Transverse colon (tissue), 4 donors: ENCODE data around the gene ZNF10. TPM values are rescaled to one million over a fixed set of nuclear protein-coding genes. Genes with fewer than 3 reads are reported as not detected.

Experiments used
- DNase-seq: peaks from one replicate; pipeline ENCODE4 v3.0.0-alpha.2; 2019
- H3K27ac ChIP-seq, 4 donors: fragments of 200-600 bp; sonication (generic); 2 replicates each; pipeline ENCODE4 v1.5.1; 2016 to 2018; ENCODE audit warnings: inconsistent platforms in 4 of 4
- H3K27me3 ChIP-seq: fragments of 200-600 bp; sonication (generic); 2 replicates; pipeline ENCODE4 v1.5.1; 2017; ENCODE audit warnings: inconsistent platforms
- H3K36me3 ChIP-seq, 4 donors: fragments of 200-600 bp; sonication (generic); 2 replicates each; pipeline ENCODE4 v1.5.1; 2017 to 2019; ENCODE audit warnings: inconsistent platforms in 4 of 4
- H3K4me1 ChIP-seq, 4 donors: fragments of 200-600 bp; sonication (generic); 2 replicates each; pipeline ENCODE4 v1.5.1; 2017 to 2020; ENCODE audit warnings: inconsistent platforms in 4 of 4
- H3K4me3 ChIP-seq, 4 donors: fragments of 200-600 bp; sonication (generic); 1 replicate in 1 of 4; 2 replicates in 3 of 4; pipeline versions ENCODE4 v1.5.1 to v1.6.1; 2017 to 2019; ENCODE audit warnings: inconsistent platforms in 4 of 4
- H3K9me3 ChIP-seq, 2 donors: fragments of 200-600 bp; sonication (generic); 2 replicates each; pipeline ENCODE4 v1.5.1; 2017 to 2019; ENCODE audit warnings: inconsistent platforms in 2 of 2
- EP300 ChIP-seq: sonication (generic); formaldehyde crosslinking; IDR thresholded peaks from one replicate; pipeline ENCODE4 v1.6.1; 2017; ENCODE audit warnings: antibody characterized with exemption, low read depth
- POLR2A ChIP-seq: fragments of 450-650 bp; IDR thresholded peaks from one replicate; pipeline ENCODE4 v1.6.1; 2016; ENCODE audit warnings: antibody characterized with exemption, mild to moderate bottlenecking, moderate library complexity
- POLR2AphosphoS5 ChIP-seq, 3 donors: sonication (generic); formaldehyde crosslinking; IDR thresholded peaks; one replicate each; pipeline ENCODE4 v1.6.1; 2016; ENCODE audit warnings: antibody characterized with exemption in 3 of 3
- WGBS, 2 donors: methylation state at CpG; one replicate each; pipeline ENCODE4 v1.1.5; 2018; ENCODE audit warnings: low coverage in 1 of 2; 5-methylcytosine and 5-hydroxymethylcytosine counted together
- in situ Hi-C, 4 donors: fragments of 200-750 bp; cut with MboI; loops; one replicate each; pipeline versions ENCODE4 v1.15.0 to v1.15.1; 2017; ENCODE audit warnings: low sequenced_read_pairs in 3 of 4, low pct_ligation_motif_present in 1 of 4, low pct_unique_long_range_greater_than_20kb in 1 of 4
- intact Hi-C: fragments of 100-400 bp; cut with DNase I; formaldehyde crosslinking; loops from one replicate; pipeline ENCODE4 v1.15.1; 2023; ENCODE audit warnings: low total_unique reads
- total RNA-seq, 4 donors: library from RNA; depleted of rRNA; stranded (reverse); fragments of >200 nt; gene quantifications; one replicate each; pipeline ENCODE4 v1.1.0, GENCODE V29; 2016
- TF ChIP-seq, protein P1 (sequence below), 5 experiments: fragments of 200-600 bp in 3 of 5; fragments of 450-650 bp in 2 of 5; sonication (generic) in 3 of 5; IDR thresholded peaks; 1 replicate in 2 of 5; 2 replicates in 3 of 5; pipeline ENCODE4 v1.5.1; 2016 to 2017; ENCODE audit warnings: antibody characterized with exemption in 5 of 5, inconsistent platforms in 3 of 5, mild to moderate bottlenecking in 2 of 5, moderate library complexity in 1 of 5

Gene ZNF10
- total RNA-seq, 4 donors from 2014 or later = 2.6 to 13.7 (median 10.7) TPM

DNA sequence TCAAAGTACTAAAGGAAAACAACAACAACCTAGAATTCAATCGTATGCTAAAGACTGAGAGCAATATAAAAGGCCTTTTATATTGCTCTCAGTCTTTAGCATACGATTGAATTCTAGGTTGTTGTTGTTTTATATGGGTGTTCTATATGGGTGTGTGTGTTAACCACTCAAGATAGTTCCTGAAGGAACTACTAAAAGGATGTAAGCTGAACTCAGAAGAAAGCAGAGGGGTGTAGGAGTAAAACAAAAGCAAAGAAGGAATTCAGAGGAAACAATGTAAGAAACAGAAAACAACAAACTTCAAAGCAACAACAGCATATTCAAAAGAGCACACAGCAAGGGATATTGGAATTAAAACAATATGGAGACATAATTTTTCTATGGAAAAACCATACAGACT lies 5.8 kb upstream of the ZNF10 start:
- Histone ChIP-seq H3K36me3 (peaks cover 0 to 84% (median 40%) of the 10 kb centered on the region in 4 donors), H3K9me3 (peaks cover 83 to 95% of the 10 kb centered on the region in 2 donors), H3K27me3 (no peaks in the 10 kb centered on the region), H3K27ac (no peak overlapping the region), H3K4me3 (no peak overlapping the region), H3K4me1 (peaks cover 0 to 6% (median 0%) of the 10 kb centered on the region in 4 donors)
- in situ Hi-C loops = no loop called here
- intact Hi-C loops = no loop called here
- TF ChIP-seq, protein P1, sequence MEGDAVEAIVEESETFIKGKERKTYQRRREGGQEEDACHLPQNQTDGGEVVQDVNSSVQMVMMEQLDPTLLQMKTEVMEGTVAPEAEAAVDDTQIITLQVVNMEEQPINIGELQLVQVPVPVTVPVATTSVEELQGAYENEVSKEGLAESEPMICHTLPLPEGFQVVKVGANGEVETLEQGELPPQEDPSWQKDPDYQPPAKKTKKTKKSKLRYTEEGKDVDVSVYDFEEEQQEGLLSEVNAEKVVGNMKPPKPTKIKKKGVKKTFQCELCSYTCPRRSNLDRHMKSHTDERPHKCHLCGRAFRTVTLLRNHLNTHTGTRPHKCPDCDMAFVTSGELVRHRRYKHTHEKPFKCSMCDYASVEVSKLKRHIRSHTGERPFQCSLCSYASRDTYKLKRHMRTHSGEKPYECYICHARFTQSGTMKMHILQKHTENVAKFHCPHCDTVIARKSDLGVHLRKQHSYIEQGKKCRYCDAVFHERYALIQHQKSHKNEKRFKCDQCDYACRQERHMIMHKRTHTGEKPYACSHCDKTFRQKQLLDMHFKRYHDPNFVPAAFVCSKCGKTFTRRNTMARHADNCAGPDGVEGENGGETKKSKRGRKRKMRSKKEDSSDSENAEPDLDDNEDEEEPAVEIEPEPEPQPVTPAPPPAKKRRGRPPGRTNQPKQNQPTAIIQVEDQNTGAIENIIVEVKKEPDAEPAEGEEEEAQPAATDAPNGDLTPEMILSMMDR (IDR thresholded peaks at IDR 0.05) = no peak
- TF ChIP-seq EP300 (no peak), POLR2A (no peak), POLR2AphosphoS5 (IDR thresholded peaks at IDR 0.05) (no peak)
- no peak for DNase-seq
- 96 to 99% methylated on average over 2 of the region's 2 CpGs for WGBS, 2 donors

DNA sequence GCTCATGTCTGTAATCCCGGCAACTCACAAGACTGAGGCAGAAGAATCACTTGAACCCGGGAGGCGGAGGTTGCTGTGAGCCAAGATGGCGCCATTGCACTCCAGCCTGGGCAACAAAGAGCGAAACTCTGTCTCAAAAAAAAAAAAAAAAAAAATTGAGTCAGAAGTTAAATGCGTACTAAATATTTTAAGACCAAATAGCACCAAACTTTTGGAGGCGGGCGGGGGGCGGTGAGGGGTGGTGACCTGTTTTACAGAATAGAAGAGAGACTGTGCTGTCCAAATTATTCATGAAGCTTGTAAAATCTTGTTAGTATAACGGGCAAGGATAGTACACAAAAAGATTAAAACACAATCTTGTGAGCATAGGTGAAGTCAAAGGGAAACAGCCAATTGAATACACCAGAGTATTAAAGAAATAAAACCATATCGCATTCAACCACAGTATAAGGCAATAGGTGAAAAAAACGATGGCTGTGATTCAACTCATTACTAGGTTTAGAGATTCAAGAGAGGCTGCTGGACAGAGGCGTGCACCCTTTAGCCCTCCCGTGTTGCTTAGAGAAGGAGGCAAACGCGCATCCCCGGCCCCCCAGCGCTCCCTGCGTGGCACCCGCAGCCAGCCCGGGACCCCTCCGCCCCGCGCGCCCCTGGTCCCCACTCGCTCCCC lies 924 bp upstream of the ZNF10 start:
- WGBS, 2 donors = 24 to 49% methylated on average over 14 to 23 of the region's 26 CpGs
- no peak for DNase-seq
- H3K4me3 ChIP-seq = peak overlapping the region; percentile 55 to 94 (median 68)
- no peaks in the 10 kb centered on the region for H3K27me3 ChIP-seq
- H3K27ac ChIP-seq = peak overlapping the region; percentile 93 to 95 (median 94)
- H3K9me3 ChIP-seq = peaks cover 59 to 70% of the 10 kb centered on the region in 2 donors
- intact Hi-C loops = loop anchor here (5.0 kb wide), 1 partner anchor 47 kb away; the partner anchor contains the start of gene ZNF140
- H3K36me3 ChIP-seq = peaks cover 0 to 53% (median 17%) of the 10 kb centered on the region in 4 donors
- in situ Hi-C loops = no loop called here
- peaks cover 0 to 12% (median 4%) of the 10 kb centered on the region in 4 donors for H3K4me1 ChIP-seq
- no peak for TF ChIP-seq POLR2A
- TF ChIP-seq POLR2AphosphoS5 (IDR thresholded peaks at IDR 0.05) = no peak
- no peak for TF ChIP-seq EP300
- TF ChIP-seq, protein P1 (IDR thresholded peaks at IDR 0.05) = no peak

DNA sequence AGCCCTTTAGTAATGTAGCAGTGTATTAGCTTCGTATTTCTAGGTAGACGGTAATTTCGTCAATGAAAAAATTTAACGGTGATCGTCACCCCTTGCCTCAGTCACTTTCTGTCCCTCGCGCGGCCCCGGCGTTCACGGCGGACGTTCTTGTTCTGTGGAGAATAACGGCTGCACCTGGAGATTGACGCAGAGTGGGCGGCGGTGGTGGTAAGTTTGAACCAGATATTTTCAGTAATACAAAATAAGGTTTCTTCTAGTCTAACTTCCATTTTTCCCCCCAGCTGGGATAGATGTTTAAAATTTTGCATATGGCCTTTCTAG lies 341 bp downstream of the ZNF10 start:
- WGBS, 2 donors = 0% methylated on average over 15 to 17 of the region's 17 CpGs

DNA sequence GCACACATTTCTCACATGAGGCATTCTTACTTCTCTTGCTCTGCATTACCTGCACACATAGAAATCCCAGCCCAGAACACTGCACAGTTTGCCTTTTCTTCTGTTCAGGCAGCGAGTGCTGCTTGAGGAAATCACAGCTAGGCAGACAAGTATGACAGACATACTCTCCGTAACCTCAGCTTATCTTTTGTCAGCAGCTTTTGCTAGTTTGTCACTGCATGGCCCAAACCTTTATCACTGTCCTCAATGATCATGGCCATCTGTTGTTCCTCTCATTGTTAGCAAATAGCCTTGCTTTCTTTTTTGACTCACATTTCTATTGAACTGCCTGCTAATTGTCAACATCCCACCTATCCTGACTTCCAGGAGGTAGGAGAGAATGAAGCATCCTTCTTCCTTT lies 5.3 kb downstream of the ZNF10 start:
- peaks cover 0 to 6% (median 4%) of the 10 kb centered on the region in 4 donors for H3K4me1 ChIP-seq
- TF ChIP-seq EP300 = no peak
- no peak for TF ChIP-seq POLR2A
- TF ChIP-seq POLR2AphosphoS5 (IDR thresholded peaks at IDR 0.05) = no peak
- TF ChIP-seq, protein P1 (IDR thresholded peaks at IDR 0.05) = no peak
- no peak overlapping the region for H3K27ac ChIP-seq
- H3K9me3 ChIP-seq = peaks cover 73 to 81% of the 10 kb centered on the region in 2 donors
- no peak overlapping the region for H3K4me3 ChIP-seq
- 84 to 97% methylated on average over 2 of the region's 2 CpGs for WGBS, 2 donors
- intact Hi-C loops (no loop called here), in situ Hi-C loops (no loop called here)
- peaks cover 0 to 74% (median 22%) of the 10 kb centered on the region in 4 donors for H3K36me3 ChIP-seq
- DNase-seq = no peak
- H3K27me3 ChIP-seq = no peaks in the 10 kb centered on the region

More for the DNA sequence above, 341 bp downstream of the ZNF10 start:
- Histone ChIP-seq H3K9me3 (peaks cover 56 to 69% of the 10 kb centered on the region in 2 donors), H3K4me1 (peaks cover 0 to 12% (median 4%) of the 10 kb centered on the region in 4 donors), H3K27me3 (no peaks in the 10 kb centered on the region), H3K36me3 (peaks cover 0 to 49% (median 15%) of the 10 kb centered on the region in 4 donors), H3K27ac (peak overlapping the region; percentile 93 to 95 (median 94)), H3K4me3 (peak overlapping the region; percentile 55 to 94 (median 68))
- in situ Hi-C loops (no loop called here), intact Hi-C loops (loop anchor here (5.0 kb wide), 1 partner anchor 48 kb away; the partner anchor contains the start of gene ZNF140)
- DNase-seq = peak; percentile 45
- TF ChIP-seq POLR2A (no peak), EP300 (no peak), POLR2AphosphoS5 (IDR thresholded peaks at IDR 0.05) (no peak)
- TF ChIP-seq, protein P1 (IDR thresholded peaks at IDR 0.05) = no peak
